Measurements from ENCODE around the gene PEX11A. TPM values are rescaled to one million over a fixed set of nuclear protein-coding genes. Genes with fewer than 3 reads are reported as not detected.

The PEX11A gene
- total and polyA plus RNA-seq, 12 donors, result 5.4 to 23.2 (median 12.8) TPM

DNA sequence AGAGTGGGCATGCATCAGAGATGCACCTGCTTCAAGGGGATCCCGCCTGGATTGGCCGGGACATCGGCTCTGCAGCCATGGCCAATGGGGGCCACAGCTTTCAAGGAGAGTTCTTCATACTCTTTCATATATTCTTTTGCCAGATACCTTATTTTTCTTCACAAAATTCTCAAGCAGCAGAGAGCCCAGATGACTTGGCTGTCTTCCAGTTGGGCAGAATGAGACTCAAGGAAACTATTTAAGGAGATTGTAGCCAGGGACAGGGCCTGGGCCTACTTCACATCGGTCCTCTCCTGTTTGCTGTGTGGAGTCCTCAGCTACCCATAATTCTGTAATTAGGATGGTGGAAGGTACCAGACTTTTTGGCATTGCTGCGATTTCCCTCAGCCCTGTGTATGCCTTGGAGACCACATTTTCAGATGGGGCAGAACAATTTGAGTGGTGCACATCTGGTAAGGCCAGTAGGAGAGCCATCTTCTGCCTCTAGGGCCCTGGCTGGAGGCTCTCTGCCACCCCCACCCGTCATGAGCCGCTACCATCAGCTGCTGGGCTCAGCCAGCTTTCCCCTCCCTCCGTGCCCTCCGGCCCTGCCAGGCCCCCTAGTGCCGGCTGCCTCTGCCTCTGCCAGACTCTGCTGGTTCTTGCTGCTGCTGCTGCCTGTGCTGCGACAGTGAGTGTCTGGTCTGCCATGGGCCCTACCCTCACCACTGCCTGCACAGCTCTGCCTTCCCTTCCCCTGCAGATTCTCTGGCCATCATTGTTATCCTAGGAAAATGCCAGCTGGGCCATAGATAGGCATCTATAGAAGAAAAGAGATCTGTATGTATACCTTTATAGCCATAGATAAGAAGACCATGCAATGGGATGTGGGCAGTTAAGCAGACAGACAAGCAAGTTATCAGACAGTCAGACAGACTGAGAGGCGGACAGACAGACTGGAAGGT, 18.1 kb downstream of the PEX11A start:
- WGBS, 4 donors, result 85 to 93% (median 91%) methylated on average over 9 to 12 of the region's 12 CpGs
- TF ChIP-seq, protein P1, sequence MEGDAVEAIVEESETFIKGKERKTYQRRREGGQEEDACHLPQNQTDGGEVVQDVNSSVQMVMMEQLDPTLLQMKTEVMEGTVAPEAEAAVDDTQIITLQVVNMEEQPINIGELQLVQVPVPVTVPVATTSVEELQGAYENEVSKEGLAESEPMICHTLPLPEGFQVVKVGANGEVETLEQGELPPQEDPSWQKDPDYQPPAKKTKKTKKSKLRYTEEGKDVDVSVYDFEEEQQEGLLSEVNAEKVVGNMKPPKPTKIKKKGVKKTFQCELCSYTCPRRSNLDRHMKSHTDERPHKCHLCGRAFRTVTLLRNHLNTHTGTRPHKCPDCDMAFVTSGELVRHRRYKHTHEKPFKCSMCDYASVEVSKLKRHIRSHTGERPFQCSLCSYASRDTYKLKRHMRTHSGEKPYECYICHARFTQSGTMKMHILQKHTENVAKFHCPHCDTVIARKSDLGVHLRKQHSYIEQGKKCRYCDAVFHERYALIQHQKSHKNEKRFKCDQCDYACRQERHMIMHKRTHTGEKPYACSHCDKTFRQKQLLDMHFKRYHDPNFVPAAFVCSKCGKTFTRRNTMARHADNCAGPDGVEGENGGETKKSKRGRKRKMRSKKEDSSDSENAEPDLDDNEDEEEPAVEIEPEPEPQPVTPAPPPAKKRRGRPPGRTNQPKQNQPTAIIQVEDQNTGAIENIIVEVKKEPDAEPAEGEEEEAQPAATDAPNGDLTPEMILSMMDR (IDR thresholded peaks at IDR 0.05), result no peak
- no peak for TF ChIP-seq POLR2A (IDR thresholded peaks at IDR 0.05)
- Histone ChIP-seq H3K4me1 (replicated peaks in 1 of 2) (peaks cover 0 to 10% of the 10 kb centered on the region in 2 donors), H3K36me3 (replicated peaks in 1 of 2) (no peaks in the 10 kb centered on the region), H3K27me3 (no peaks in the 10 kb centered on the region), H3K27ac (peak overlapping the region in 2 of 5 donors; percentile 1 to 49), H3K9me3 (replicated peaks in 1 of 3) (no peaks in the 10 kb centered on the region), H3K4me3 (no peak overlapping the region)
- intact Hi-C loops (cut with DNase I), result no loop called here
- DNase-seq, result peak in 2 of 7 donors; percentile 30 to 52

- Histone ChIP-seq H3K9me3 (replicated peaks in 1 of 3) (no peaks in the 10 kb centered on the region), H3K36me3 (replicated peaks in 1 of 2) (no peaks in the 10 kb centered on the region), H3K27me3 (no peaks in the 10 kb centered on the region), H3K27ac (no peak overlapping the region), H3K4me1 (replicated peaks in 1 of 2) (peaks cover 0 to 10% of the 10 kb centered on the region in 2 donors), H3K4me3 (no peak overlapping the region)
- intact Hi-C loops (cut with DNase I), result no loop called here
- 51 to 89% (median 66%) methylated on average over 3 to 4 of the region's 4 CpGs for WGBS, 4 donors
- DNase-seq, result no peak
- no peak for TF ChIP-seq POLR2A (IDR thresholded peaks at IDR 0.05)
- TF ChIP-seq, protein P1 (IDR thresholded peaks at IDR 0.05), result no peak
These were observed 18.9 kb downstream of the PEX11A start for GRCh38 chr15:89671687-89672086.

DNA sequence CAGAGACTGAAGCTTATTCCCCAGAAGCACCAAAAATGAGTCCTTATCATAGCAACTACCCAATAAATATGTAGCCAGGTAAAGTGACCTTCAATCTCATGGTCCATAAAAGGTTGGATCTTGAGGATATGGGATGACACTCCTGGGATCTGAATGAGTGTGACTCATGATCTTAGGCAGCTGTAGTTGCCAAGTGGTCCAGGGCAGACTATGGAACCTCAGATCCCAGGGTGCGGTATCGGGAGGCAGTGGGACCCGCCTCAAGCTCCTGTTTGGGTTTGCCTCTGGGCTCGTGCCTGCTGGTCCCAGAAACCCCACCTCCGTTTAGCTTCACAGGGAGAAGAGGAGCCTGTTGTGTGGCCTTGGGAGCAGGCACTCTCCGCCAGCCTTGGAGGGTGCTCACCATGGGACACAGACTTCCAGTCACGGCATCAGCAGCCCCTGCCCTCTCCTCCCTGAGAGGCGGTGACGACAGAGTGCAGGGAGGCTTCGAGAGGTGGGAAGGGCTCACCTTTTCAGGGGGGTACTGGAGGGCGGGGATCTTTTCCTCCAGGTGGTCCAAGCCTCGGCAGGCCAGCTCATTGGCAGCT, 19.5 kb downstream of the PEX11A start:
- Histone ChIP-seq H3K27ac (no peak overlapping the region), H3K4me3 (no peak overlapping the region), H3K4me1 (replicated peaks in 1 of 2) (peaks cover 0 to 10% of the 10 kb centered on the region in 2 donors), H3K9me3 (replicated peaks in 1 of 3) (no peaks in the 10 kb centered on the region), H3K27me3 (no peaks in the 10 kb centered on the region), H3K36me3 (replicated peaks in 1 of 2) (no peaks in the 10 kb centered on the region)
- peak in 2 of 7 donors; percentile 16 to 45 for DNase-seq
- intact Hi-C loops (cut with DNase I), result no loop called here
- WGBS, 4 donors, result 72 to 93% (median 84%) methylated on average over 2 to 12 of the region's 12 CpGs
- TF ChIP-seq POLR2A (IDR thresholded peaks at IDR 0.05), result no peak
- TF ChIP-seq, protein P1 (IDR thresholded peaks at IDR 0.05), result no peak

GRCh38 chr15:89669941-89670340, 20.6 kb downstream of the PEX11A start:
- H3K27me3 ChIP-seq, result no peaks in the 10 kb centered on the region
- intact Hi-C loops (cut with DNase I), result no loop called here
- H3K36me3 ChIP-seq (replicated peaks in 1 of 2), result no peaks in the 10 kb centered on the region
- no peak overlapping the region for H3K27ac ChIP-seq
- no peak overlapping the region for H3K4me3 ChIP-seq
- peak in 2 of 7 donors; percentile 20 to 35 for DNase-seq
- H3K9me3 ChIP-seq (replicated peaks in 1 of 3), result no peaks in the 10 kb centered on the region
- peaks cover 5 to 14% of the 10 kb centered on the region in 2 donors for H3K4me1 ChIP-seq (replicated peaks in 1 of 2)
- no peak for TF ChIP-seq POLR2A (IDR thresholded peaks at IDR 0.05)
- TF ChIP-seq, protein P1 (IDR thresholded peaks at IDR 0.05), result no peak
- 90 to 97% (median 94%) methylated on average over 6 to 15 of the region's 15 CpGs for WGBS, 4 donors
